ENCODE results near the gene ARMC3.

The ARMC3 gene

DNA sequence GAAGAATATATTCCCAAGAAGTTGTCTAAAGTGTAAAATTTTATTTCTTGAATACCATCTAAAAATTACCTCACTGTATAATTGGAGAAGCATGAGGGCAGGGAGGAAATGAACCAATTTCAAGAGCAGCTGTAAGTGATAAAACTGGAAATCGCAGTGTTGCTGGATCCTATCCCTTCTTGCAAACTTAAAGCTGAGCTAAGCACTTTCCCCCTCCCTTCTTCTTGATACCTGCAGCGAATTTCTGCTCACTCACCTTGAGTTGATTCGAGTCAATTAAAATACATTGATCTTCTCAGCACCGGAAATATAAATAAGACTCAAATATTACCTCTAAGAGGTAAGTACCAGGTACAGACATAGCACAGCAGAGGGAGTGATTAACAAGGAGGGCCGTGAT lies 65.5 kb downstream of the ARMC3 start:
- no peak for DNase-seq

DNA sequence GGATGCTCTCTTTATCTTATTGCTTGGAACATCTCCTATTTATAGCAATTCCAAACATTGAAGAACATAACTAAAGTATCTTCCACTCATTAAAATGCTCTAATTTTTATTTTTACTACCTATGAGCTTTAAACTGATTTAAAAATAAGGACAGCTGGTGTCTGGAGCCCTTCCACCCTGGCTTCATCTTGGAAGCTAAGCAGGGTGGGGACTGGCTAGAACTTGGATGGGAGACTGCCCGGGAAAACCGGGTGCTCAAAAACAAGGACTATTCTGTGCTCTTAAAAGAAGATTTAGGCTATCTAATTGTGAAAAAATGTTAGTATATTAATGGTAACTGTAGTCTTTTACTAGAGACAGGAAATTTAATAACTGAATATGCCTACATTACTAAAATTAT lies 69.2 kb downstream of the ARMC3 start:
- no peak for DNase-seq

DNA sequence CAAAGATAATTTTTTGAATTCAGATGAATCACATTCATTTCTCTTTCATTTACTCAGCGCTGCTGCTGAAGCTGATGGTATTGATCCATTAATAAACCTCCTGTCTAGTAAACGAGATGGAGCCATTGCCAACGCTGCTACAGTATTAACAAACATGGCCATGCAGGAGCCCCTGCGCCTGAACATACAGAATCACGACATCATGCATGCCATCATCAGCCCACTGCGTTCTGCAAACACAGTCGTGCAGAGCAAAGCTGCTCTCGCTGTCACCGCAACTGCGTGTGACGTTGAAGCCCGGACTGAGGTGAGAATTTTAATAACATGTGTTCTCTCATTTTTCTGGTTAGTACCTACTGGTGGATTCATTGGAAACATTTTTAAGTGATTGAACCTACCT lies 70.2 kb downstream of the ARMC3 start:
- no peak for DNase-seq

DNA sequence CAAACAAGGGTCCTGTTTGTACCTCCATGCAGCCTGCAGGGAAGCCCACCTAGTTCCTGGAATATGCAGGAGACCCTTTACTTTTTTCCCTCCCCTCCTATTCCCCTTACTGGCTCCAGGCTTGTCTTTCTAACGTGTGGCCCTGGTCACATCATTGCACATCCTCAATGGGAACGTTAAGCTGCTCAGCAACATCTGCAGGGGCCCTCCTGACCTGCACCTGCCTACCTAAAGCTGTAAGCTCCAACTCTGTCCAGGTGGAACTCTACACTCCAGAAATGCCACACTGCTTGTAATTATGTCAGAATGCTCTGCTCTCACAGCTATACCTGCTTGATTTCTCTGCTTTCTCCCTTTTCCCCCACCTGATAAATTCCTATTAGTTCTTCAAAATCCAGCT lies 72.1 kb downstream of the ARMC3 start:
- DNase-seq, result no peak

DNA sequence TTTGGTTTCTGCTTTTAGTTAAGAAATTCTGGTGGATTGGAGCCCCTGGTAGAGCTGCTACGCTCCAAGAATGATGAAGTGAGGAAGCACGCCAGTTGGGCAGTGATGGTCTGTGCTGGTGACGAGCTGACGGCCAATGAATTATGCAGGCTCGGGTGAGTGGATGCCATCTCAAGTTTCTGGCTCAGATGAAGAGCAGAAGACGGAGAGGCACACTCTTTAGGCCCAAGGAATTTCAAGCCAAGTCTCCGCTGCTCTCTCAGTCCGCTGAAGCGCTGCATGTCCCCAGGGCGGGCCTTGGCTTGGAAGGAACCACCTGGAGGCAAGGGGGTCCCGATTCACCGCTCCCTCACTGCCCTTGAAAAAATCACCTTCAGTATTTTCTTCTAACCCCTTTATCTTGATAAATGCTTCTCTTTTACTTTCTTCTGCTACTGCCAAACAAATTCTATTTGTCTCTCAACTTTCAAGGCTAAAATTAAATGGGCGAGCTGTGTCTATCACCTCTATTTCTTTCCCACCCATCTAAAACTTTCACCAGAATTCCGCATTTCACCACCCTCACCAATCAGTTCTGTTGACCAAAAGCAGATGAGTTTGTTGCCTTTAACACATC lies 74.2 kb downstream of the ARMC3 start:
- DNase-seq, result no peak

DNA sequence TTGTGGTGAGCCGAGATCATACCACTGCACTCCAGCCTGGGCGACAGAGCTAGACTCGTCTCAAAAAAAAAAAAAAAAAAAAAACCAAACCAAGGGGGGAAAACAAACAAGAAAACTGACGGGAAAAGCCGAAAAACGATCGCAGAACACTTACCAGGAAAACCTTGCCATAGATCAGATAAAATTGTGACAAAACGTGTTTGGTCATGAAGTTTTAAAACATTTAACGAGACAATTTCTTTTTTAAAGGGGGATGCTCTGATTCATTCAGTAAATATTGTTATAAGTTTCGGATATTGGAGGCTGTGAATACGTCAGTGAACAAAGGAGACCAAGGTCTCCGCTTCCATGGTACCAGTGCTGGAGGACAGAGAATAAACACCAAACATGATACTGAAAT lies 77.3 kb downstream of the ARMC3 start:
- no peak for DNase-seq

DNA sequence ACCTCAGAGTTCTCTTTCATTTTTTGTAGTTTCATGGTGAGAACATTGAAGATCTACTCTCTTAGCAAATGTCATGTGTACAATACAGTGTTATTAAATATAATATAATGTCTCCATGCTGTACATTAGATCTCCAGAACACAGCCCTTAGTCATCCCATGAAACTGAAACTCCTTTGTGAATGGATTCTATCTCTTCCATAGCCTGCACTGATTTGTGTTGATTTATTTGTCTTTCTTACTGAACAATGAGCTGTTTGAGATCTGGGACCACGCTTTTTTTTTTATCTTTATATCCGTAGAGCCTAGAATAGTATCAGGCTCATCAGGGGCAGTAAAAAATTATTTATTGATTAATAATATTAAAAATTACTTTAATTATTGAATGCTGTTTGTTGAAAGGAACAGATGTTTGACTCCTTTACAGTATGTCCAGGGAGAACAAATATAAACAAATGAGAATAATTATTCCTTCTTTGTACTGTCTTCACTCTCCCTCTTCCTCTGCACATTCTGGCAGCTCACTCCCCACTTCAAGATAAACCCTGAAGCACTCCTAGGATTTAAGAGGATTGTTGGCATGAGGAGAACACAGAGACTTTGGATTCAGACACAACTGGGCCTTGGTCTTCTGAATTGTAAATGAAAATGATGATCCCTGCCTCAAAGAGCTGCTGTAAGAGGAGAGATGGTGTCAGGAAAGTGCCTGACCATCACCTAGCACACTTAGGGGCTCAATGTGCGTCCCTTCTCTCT lies 85.9 kb downstream of the ARMC3 start:
- no peak for DNase-seq

DNA sequence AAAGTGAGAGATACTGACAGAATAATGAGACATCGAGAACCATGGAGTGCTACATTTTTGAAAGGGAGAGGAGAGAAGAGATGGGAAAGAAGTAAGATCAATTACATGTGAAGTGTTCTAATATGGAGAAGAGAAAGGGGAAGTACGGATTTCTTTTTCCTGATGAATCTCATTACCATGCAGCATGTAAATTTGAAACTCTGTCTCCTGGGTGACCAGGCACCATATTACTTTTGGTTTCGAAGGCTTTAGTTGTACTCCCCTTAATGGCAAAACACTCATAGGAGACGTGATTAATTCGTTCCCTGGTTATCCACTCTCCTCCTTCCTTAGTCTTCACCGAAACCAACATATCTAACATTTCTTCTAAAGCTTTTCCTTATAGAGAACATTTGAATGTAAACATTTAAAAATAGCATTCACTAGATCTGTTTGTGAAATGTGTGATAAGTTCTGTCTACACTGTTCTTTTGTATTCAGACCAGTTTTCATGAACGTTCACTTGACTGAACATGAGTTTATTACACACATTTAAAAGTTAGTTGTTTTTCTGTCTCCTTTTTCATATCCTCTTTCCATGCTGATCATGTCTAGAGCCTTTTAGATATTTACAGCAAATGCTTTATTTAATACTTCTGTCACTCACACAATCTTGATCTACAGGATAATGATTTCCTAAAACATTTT lies 87.3 kb downstream of the ARMC3 start:
- no peak for DNase-seq

DNA sequence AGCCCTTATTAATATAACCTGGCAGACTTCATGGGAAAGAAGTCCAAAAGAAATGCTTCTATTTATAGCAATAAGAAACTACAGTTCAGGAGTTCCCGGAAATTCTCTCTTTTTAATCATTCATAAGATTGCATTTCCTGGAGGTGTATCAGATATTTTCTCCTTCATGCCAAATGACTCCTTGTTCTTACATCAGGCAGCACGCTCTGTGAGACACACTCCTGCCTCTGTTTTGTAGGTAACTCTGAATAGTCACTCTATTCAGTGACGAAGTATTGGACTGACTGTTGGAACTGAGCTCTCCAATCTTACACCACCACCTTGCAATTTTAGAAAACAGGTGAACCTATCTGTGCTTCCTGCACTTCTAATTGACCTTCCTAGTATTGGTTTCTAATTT lies 88.8 kb downstream of the ARMC3 start:
- no peak for DNase-seq

DNA sequence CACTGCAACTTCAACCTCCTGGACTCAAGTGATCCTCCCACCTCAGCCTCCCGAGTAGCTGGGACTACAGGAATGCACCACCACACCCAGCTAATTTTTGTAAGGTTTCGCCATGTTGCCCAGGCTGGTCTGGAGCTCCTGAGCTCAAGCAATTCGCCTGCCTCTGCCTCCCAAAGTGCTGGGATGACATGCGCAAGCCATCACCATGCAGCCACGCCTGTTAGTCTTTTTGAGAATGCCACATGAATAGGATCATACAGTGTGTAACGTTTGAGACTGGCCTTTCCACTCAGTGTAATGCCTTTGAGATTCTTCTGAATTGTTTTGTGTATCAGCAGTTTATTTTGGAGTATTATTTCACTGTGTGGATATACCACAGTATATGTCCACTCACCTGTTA lies 91.8 kb downstream of the ARMC3 start:
- no peak for DNase-seq

DNA sequence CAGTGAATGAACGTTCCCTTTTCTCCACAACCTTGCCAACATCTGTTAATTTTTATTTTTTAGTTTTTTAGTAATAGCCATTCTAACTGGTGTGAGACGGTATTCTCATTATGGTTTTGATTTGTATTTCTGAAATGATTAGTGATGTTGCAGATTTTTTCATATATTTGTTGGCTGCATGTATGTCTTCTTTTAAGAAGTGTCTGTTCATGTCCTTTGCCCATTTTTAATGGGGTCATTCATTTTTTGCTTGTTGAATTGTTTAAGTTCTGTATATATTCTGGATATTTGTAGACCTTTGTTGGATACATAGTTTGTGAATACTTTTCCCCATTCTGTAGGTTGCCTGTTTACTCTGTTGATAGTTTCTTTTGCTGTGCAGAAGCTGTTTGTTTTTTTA lies 93.6 kb downstream of the ARMC3 start:
- no peak for DNase-seq

DNA sequence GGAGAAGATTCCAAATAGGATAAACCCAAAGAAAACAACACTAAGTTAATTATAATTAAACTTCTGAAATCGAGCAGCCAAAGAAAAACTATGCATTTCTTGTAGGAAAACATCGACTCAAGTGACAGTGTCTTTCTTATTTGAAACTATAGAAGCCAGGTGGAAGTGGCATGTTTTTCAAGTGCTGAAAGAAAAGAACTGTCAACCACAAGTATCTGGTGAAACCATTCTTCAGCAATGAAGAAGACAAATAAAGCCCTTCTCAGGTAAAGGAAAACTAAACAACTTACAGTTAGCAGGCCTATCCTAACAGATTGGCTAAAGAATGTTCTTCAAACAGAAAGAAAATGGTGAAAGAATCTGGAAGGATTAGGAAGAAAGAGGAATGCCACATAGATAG lies 96.1 kb downstream of the ARMC3 start:
- no peak for DNase-seq

DNA sequence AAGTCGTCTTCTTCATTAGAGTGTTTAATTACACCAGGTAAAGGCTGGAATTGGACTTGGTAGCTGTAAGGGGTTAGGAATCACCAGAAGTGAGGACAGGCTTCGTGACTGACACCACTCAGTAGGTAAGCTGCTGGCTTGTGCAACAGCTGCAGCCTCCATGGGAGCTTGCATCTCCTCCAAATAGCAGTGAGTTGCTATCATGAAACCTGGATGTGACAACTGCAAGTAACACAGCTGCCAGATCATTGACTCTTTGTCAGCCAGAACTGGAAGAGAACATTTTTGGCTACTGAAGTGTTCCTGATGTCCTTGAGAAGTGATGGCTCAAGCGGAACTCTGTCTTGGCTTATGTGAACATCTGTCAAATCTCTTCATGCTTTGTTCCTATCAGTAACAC lies 103.5 kb downstream of the ARMC3 start:
- DNase-seq, result no peak

DNA sequence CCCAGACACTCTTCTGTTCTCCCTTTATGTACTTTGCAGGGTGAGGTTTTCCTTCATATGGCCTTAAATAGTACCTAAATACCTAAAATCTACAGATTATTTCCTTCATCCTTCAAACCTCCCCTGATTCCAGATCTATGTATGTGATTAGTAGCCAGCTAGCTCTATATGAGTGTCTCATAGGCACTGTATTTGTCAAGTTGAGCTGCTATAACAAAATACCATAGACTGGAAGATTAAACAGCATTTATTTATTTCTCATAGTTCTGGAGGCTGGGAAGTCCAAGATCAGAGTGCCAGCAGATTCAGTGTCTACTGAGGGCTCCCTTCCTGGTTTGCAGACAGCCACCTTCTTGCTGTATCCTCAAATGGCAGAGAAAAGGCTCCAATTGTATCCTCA lies 106.9 kb downstream of the ARMC3 start:
- DNase-seq, result no peak

DNA sequence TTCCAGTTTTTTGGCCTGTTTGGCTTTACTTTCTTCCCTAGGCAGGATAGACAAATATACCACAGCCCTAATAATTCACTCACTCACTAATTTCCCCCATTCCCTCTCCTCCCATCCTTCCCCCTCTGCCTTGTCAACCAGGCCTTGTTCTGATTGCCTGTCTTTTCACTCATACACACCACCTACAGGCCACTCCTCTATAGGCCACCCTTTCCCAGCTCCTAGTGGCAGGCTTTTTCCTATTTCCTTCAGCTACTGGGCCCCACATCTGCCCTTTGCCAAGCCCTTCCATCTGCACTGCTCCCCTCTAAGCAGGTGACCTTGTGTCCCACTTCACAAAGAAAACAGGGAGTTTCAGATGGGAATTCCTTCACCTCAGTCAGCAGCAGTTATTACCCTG lies 107.7 kb downstream of the ARMC3 start:
- no peak for DNase-seq

DNA sequence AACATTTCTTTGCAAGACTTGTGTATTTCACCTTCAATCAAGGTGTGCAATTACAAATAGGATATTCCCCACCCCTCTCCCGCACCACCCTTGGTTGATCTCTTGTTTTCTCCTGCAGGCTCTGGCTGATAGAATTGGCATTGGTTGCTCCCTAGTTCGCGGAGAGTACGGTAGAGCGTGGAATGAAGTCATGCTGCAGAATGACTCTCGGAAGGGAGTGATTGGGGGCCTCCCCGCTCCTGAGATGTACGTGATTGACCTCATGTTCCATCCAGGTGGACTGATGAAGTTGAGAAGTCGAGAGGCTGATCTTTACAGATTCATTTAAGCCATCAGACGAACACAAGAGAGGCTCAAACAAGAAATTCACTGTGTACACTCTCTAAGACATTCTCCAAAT lies 109.3 kb downstream of the ARMC3 start:
- no peak for DNase-seq

DNA sequence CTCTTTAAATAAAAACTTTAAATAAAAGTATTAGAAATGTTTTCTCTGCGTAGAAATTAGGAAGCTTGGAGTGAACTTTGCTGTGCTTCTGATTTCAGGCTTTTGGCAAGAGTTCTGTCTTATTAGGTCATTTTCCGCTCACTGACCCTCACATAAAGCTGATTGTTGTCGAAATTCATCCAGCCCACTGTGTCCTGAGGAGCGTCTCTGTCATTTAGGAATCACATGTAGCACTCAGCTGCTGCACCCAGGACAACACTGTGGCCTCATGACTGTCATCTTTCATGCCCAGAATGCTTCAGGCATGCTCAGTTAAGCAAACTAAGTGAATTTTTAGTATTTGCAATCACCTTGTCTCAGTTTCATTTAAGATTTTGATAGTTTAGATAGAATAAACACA lies 109.7 kb downstream of the ARMC3 start:
- DNase-seq, result no peak

DNA sequence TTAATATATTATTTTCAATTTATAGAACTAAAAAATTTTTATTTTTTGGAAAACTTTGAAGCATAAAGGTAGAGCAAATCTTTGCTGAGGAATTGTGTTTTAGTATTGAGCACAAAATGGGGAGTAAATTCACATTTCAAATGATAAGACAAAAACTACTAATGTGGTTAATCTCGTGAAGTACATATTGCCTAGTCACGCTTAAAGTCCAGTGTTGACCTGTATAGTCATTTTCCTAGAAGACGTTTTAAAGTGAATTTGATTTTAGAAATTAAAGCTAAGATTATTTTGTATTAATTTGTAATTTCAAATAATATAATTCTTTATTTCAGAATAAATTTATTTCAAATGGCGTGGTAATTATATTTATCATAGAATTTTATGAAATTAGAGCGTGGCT lies 110.3 kb downstream of the ARMC3 start:
- no peak for DNase-seq

DNA sequence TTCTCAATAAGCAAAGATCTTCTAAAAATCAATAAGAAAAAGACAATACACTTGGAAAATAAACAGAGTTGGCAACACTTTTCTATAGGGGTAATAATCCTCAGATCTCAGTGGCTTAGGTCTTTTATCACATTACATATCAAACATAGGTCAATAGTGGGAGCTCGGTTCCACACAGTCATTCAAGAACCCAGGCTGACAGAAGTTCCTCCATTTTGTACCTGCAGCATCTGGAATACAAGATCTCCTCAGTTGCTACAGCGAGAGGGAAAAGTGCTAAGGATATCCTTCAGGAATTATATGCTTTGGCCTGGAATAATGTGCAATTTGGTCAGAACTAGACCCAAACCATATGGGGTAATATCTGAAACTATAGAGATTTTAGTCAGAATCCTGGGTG lies 112.1 kb downstream of the ARMC3 start:
- no peak for DNase-seq

DNA sequence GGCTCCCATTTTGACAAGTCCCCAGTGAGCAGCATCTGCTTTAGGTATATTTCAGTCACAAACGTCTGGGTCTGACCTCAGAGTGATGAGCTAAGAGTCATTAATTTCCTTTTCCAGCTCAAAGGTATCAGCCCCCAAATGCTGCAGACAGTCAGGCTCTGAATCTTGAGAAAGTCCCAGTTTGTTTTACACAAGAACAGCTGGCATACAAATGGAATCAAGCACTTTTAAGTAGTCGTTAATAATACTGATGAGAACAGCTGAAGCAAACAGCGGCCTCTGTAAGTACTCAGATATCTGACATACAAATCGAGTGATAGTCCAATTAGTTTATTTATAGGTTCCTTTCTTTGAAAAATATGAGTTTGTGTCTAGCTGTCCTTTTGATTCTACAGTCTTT lies 118.2 kb downstream of the ARMC3 start:
- no peak for DNase-seq

DNA sequence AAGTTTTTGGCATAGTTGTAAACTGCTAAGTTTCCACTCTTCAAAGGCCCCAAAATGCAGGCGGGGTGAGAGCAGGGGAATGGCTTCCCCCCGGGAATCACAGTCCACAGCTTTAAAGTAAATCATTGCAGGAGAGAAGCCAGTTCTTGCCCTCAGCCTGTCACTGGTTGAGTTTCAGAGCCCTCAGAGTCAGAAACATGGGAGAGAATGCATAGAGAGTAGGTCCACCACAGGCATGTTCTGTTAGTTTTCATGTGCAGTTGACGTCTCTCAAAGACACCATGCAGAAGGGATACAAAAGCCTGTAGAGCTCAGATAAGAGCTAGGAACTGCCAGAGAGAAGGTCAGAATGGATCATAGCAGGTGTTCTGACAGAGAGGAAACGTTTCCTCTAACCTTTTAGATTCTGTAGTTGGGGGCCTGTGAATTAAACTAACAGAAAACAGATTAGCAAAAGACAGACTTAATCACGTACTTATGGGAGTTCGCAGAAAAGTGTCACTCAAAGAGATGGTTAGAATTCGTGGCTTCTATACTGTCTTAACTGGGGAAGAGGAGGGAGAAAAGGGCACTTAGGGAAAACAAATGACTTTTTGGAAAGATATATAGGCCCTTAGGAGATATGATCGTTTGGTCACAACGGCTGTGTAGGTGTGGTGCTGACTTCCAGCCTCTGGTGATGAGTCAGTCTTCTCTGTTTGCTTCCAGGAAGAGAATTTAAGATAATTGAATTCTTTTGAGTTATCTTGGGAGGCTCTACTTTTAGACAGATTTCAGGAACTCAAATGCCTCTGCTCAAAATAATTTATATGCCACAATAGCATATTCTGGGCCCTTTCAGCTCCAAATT lies 119.6 kb downstream of the ARMC3 start:
- no peak for DNase-seq

DNA sequence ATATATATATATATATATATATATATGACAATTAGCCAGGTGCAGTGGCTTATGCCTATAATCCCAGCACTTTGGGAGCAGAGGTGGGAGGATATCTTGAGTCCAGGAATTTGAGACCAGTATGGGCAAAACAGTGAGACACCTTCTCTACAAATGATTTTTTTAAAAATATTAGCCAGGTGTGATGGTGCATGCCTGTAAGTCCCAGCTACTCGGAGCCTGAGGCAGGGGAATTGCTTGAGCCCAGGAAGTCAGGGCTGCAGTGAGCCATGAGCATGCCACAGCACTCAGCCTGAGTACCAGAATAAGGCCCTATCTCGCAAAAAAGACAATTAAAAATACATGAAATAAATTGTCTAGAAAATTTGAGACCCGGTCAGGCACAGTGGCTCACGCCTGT lies 120.3 kb downstream of the ARMC3 start:
- no peak for DNase-seq

DNA sequence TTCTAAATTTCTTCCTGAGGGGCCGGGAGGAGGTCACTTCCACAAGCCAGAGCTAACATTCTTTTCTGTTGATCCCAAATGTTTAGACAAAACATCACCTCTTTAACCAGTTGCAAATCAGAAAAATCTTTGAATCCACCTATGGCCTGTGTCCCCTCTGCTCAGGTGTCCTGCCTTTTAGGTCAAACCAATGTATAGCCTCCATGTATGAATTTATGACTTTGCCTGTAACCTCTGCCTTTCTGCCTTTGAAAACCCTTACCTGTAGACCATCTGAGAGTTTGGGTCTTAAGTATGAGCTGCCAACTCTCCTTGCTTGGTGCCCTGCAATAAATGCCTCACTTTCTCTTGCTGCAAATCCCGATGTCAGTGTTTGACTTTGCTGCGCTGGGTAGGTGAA lies 123.4 kb downstream of the ARMC3 start:
- no peak for DNase-seq
